PFSK-1 (cell line): ENCODE measurements around the gene CUBN.

ENCODE experiments used
- FOXP2 ChIP-seq: optimal IDR thresholded peaks from 2 replicates; pipeline ENCODE3; 2011; ENCODE audit warnings: borderline replicate concordance, control low read depth, inconsistent platforms; ENCODE audit not compliant: insufficient read depth; ENCODE audit errors: extremely low read length, extremely low read depth
- POLR2AphosphoS5 ChIP-seq: IDR thresholded peaks from 2 replicates; pipeline ENCODE4 v1.6.1; 2012; ENCODE audit warnings: low read depth, mild to moderate bottlenecking, control low read depth, low read length, moderate library complexity
- REST ChIP-seq, 2 experiments: IDR thresholded peaks; 2 replicates each; pipeline versions ENCODE4 v1.6.1 to v1.8.0; 2011 to 2012; ENCODE audit warnings: low read depth in 2 of 2, low read length in 2 of 2, control low read depth in 1 of 2, inconsistent platforms in 1 of 2, mild to moderate bottlenecking in 1 of 2, moderate library complexity in 1 of 2; ENCODE audit not compliant: insufficient read depth in 1 of 2
- SIN3A ChIP-seq: IDR thresholded peaks from 2 replicates; pipeline ENCODE4 v1.6.1; 2012; ENCODE audit warnings: mild to moderate bottlenecking, low read length, moderate library complexity, borderline replicate concordance; ENCODE audit not compliant: insufficient read depth
- TAF1 ChIP-seq: IDR thresholded peaks from 2 replicates; pipeline ENCODE4 v1.6.1; 2012; ENCODE audit warnings: low read length, control low read depth, borderline replicate concordance; ENCODE audit not compliant: insufficient read depth

GRCh38 chr10:17038627-17039026, 91.0 kb downstream of the CUBN start:
- TF ChIP-seq REST (IDR thresholded peaks at IDR 0.05; ENCODE audit: insufficient read depth in 1 of 2, low read depth in 2 of 2, low read length in 2 of 2) (no peak), FOXP2 (no peak), TAF1 (no peak), POLR2AphosphoS5 (no peak), SIN3A (no peak)
